Keratinocyte (primary cell): ENCODE results near the gene FAM114A1. TPM values are rescaled to one million over a fixed set of nuclear protein-coding genes. Genes with fewer than 3 reads are reported as not detected.

ENCODE experiments used
- DNase-seq: peaks from one replicate; pipeline ENCODE4 v3.0.0-alpha.2; 2011; ENCODE audit warnings: low read depth, missing footprints, low spot score
- FAIRE-seq: peaks from 2 replicates; lab custom pipeline; 2011; peaks lifted over from hg19 to GRCh38; lab: Jason Lieb, UNC
- H2AFZ ChIP-seq: 2 replicates; pipeline ENCODE4 v1.6.0; 2012; ENCODE audit warnings: low read length, control low read depth, inconsistent platforms; ENCODE audit not compliant: control insufficient read depth
- H3K27ac ChIP-seq: 2 replicates; pipeline ENCODE4 v1.5.1; 2011; ENCODE audit warnings: low read length; ENCODE audit not compliant: control insufficient read depth, insufficient read depth
- H3K27me3 ChIP-seq: 3 replicates; pipeline ENCODE4 v1.6.0; 2011; ENCODE audit warnings: low read length; ENCODE audit not compliant: control insufficient read depth, insufficient read depth; ENCODE audit errors: extremely low read depth
- H3K36me3 ChIP-seq, 2 experiments: 2 replicates in 1 of 2; 3 replicates in 1 of 2; pipeline ENCODE4 v1.5.1; 2011; ENCODE audit warnings: low read length in 2 of 2, mild to moderate bottlenecking in 1 of 2; ENCODE audit not compliant: control insufficient read depth in 2 of 2, insufficient read depth in 2 of 2; ENCODE audit errors: extremely low read depth in 1 of 2
- H3K4me1 ChIP-seq: 3 replicates; pipeline ENCODE4 v1.5.1; 2011; ENCODE audit warnings: low read length; ENCODE audit not compliant: control insufficient read depth, insufficient read depth; ENCODE audit errors: extremely low read depth
- H3K4me2 ChIP-seq: 3 replicates; pipeline ENCODE4 v1.6.0; 2011; ENCODE audit warnings: low read depth, low read length; ENCODE audit not compliant: control insufficient read depth, insufficient read depth; ENCODE audit errors: extremely low read depth
- H3K4me3 ChIP-seq, 3 experiments: fragments of 200-600 bp in 1 of 3; sonication (generic) in 1 of 3; 2 replicates in 2 of 3; 3 replicates in 1 of 3; pipeline ENCODE4 v1.5.1; 2011 to 2016; ENCODE audit warnings: low read length in 3 of 3, mild to moderate bottlenecking in 3 of 3, control low read depth in 2 of 3, inconsistent platforms in 1 of 3, low read depth in 1 of 3, mixed read lengths in 1 of 3, mixed run types in 1 of 3, moderate library complexity in 1 of 3; ENCODE audit not compliant: control insufficient read depth in 2 of 3, insufficient read depth in 2 of 3; ENCODE audit errors: extremely low read depth in 1 of 3
- H3K79me2 ChIP-seq: 2 replicates; pipeline ENCODE4 v1.6.0; 2012; ENCODE audit warnings: low read length; ENCODE audit not compliant: control insufficient read depth, insufficient read depth
- H3K9ac ChIP-seq: 3 replicates; pipeline ENCODE4 v1.6.0; 2011; ENCODE audit warnings: low read length; ENCODE audit not compliant: control insufficient read depth, insufficient read depth; ENCODE audit errors: extremely low read depth
- H3K9me1 ChIP-seq: 3 replicates; pipeline ENCODE4 v1.6.0; 2011; ENCODE audit warnings: low read length; ENCODE audit not compliant: control insufficient read depth, insufficient read depth; ENCODE audit errors: extremely low read depth
- H3K9me3 ChIP-seq: 2 replicates; pipeline ENCODE4 v1.5.1; 2012; ENCODE audit warnings: low read depth, low read length; ENCODE audit not compliant: control insufficient read depth
- H4K20me1 ChIP-seq: 3 replicates; pipeline ENCODE4 v1.6.0; 2011; ENCODE audit warnings: low read length; ENCODE audit not compliant: control insufficient read depth, insufficient read depth; ENCODE audit errors: extremely low read depth
- EZH2 ChIP-seq: IDR thresholded peaks from one replicate; pipeline ENCODE4 v1.6.1; 2012; ENCODE audit warnings: inconsistent platforms, mild to moderate bottlenecking, low read length, moderate library complexity
- dilution Hi-C: fragments of 300-500 bp; cut with MboI; formaldehyde crosslinking; loops from one replicate; pipeline ENCODE4 v1.7.0; 2020; ENCODE audit warnings: low sequenced_read_pairs; ENCODE audit not compliant: extremely low pct_ligation_motif_present
- polyA plus RNA-seq, 5 experiments: library from polyadenylated mRNA; depleted of rRNA in 3 of 5; stranded (reverse) in 3 of 5; stranded (forward) in 1 of 5; unstranded in 1 of 5; fragments of >200 nt; gene quantifications; 1 replicate in 1 of 5; 2 replicates in 3 of 5; 3 replicates in 1 of 5; pipeline versions ENCODE4 v1.2.1 to v1.2.3, GENCODE V29; 2011 to 2012; ENCODE audit warnings: missing spikeins in 2 of 5, low read depth in 1 of 5, low replicate concordance in 1 of 5
- TF ChIP-seq, protein P1 (sequence below), 3 experiments: IDR thresholded peaks in 1 of 3; conservative IDR thresholded peaks in 1 of 3; optimal IDR thresholded peaks in 1 of 3; 2 replicates in 2 of 3; 3 replicates in 1 of 3; pipeline versions ENCODE3 to v1.5.1; 2011; ENCODE audit warnings: low read length in 3 of 3, mild to moderate bottlenecking in 3 of 3, moderate library complexity in 2 of 3, control low read depth in 1 of 3, inconsistent platforms in 1 of 3; ENCODE audit not compliant: insufficient read depth in 2 of 3; ENCODE audit errors: extremely low read depth in 1 of 3

Gene FAM114A1
- polyA plus RNA-seq, 1 donor (not counting 4 experiments of a cell fraction or from before 2014, with no cell fraction given) = 47.2 TPM

DNA sequence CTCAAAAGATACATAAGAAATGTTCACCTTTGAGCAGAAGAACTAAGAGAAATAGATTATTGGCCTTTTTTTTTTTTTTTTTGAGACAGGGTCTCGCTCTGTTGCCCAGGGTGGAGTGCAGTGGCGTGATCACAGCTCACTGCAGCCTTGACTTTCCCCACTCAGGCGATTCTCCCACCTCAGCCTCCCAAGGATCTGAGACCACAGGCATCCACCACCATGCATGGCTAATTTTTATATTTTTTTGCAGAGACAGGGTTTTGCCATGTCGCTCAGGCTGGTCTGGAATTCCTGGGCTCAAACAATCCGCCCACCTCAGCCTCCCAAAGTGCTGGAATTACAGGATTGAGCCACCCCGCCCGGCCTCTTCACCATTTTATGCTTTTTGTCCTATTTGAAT lies 8.1 kb upstream of the FAM114A1 start:
- FAIRE-seq = no peak
- no peak overlapping the region for H3K9ac ChIP-seq
- DNase-seq = no peak
- H3K79me2 ChIP-seq = no peaks in the 10 kb centered on the region
- TF ChIP-seq, protein P1, sequence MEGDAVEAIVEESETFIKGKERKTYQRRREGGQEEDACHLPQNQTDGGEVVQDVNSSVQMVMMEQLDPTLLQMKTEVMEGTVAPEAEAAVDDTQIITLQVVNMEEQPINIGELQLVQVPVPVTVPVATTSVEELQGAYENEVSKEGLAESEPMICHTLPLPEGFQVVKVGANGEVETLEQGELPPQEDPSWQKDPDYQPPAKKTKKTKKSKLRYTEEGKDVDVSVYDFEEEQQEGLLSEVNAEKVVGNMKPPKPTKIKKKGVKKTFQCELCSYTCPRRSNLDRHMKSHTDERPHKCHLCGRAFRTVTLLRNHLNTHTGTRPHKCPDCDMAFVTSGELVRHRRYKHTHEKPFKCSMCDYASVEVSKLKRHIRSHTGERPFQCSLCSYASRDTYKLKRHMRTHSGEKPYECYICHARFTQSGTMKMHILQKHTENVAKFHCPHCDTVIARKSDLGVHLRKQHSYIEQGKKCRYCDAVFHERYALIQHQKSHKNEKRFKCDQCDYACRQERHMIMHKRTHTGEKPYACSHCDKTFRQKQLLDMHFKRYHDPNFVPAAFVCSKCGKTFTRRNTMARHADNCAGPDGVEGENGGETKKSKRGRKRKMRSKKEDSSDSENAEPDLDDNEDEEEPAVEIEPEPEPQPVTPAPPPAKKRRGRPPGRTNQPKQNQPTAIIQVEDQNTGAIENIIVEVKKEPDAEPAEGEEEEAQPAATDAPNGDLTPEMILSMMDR (optimal IDR thresholded peaks at IDR 0.05 in 1 of 3, IDR thresholded peaks at IDR 0.05 in 1 of 3, conservative IDR thresholded peaks at IDR 0.05 in 1 of 3; ENCODE audit: extremely low read depth in 1 of 3, insufficient read depth in 2 of 3, low read length in 3 of 3) = no peak
- TF ChIP-seq EZH2 = no peak
- H3K4me1 ChIP-seq = peaks cover 18% of the 10 kb centered on the region
- H3K4me2 ChIP-seq = no peak overlapping the region
- no peaks in the 10 kb centered on the region for H3K36me3 ChIP-seq
- H3K4me3 ChIP-seq = no peak overlapping the region
- no peak overlapping the region for H3K27ac ChIP-seq
- H2AFZ ChIP-seq = no peak overlapping the region
- dilution Hi-C loops = no loop called here
- no peaks in the 10 kb centered on the region for H3K9me1 ChIP-seq
- H4K20me1 ChIP-seq = no peaks in the 10 kb centered on the region
- H3K9me3 ChIP-seq = no peaks in the 10 kb centered on the region
- no peaks in the 10 kb centered on the region for H3K27me3 ChIP-seq

- FAIRE-seq = no peak
Observed at GRCh38 chr4:38860788-38861424, 6.7 kb upstream of the FAM114A1 start.

More at GRCh38 chr4:38860788-38861424, 6.7 kb upstream of the FAM114A1 start:
- no peak overlapping the region for H3K4me3 ChIP-seq
- no peaks in the 10 kb centered on the region for H3K79me2 ChIP-seq
- no peak overlapping the region for H3K27ac ChIP-seq
- H2AFZ ChIP-seq = no peak overlapping the region
- dilution Hi-C loops = no loop called here
- no peak overlapping the region for H3K4me2 ChIP-seq
- H3K4me1 ChIP-seq = peaks cover 18% of the 10 kb centered on the region
- TF ChIP-seq EZH2 = no peak
- TF ChIP-seq, protein P1 (optimal IDR thresholded peaks at IDR 0.05 in 1 of 3, IDR thresholded peaks at IDR 0.05 in 1 of 3, conservative IDR thresholded peaks at IDR 0.05 in 1 of 3; ENCODE audit: extremely low read depth in 1 of 3, insufficient read depth in 2 of 3, low read length in 3 of 3) = peak; percentile 83 to 90 (median 89)
- H3K27me3 ChIP-seq = no peaks in the 10 kb centered on the region
- peak; percentile 46 for DNase-seq
- no peak overlapping the region for H3K9ac ChIP-seq
- H3K9me1 ChIP-seq = no peaks in the 10 kb centered on the region
- H4K20me1 ChIP-seq = no peaks in the 10 kb centered on the region
- H3K36me3 ChIP-seq = no peaks in the 10 kb centered on the region
- no peaks in the 10 kb centered on the region for H3K9me3 ChIP-seq
